OCI-LY7 (cell line): ENCODE measurements around the gene ARID5B. TPM values are rescaled to one million over a fixed set of nuclear protein-coding genes. Genes with fewer than 3 reads are reported as not detected.

Experiments used
- BruUV-seq: library from RNA; stranded (reverse); fragments of 400-500 nt; replicated peaks from 2 replicates; lab custom pipeline; 2021; lab: Mats Ljungman, UMichigan
- CTCF ChIA-PET: fragments of 300-600 bp; sonication (Branson Sonifier 250); formaldehyde crosslinking; loops from one replicate; lab custom pipeline; 2022; ENCODE audit warnings: antibody characterized with exemption; ENCODE audit not compliant: unreplicated experiment; lab: Charles Lee
- POLR2A ChIA-PET: fragments of 300-600 bp; sonication (Branson Sonifier 250); formaldehyde crosslinking; loops from one replicate; lab custom pipeline; 2022; ENCODE audit warnings: antibody characterized with exemption; lab: Charles Lee
- DNase-seq: peaks from one replicate; pipeline ENCODE4 v3.0.0-alpha.2; 2015; ENCODE audit warnings: low spot score
- H2AFZ ChIP-seq: fragments of 200-600 bp; sonication (generic), shearing (Covaris generic); 2 replicates; pipeline ENCODE4 v1.6.1; 2014; ENCODE audit warnings: mild to moderate bottlenecking, antibody characterized with exemption, low read length, moderate library complexity
- H3K27ac ChIP-seq: fragments of 200-600 bp; sonication (generic); 2 replicates; pipeline ENCODE4 v1.5.1; 2014; ENCODE audit warnings: mixed run types, low read depth, mild to moderate bottlenecking, moderate library complexity, low read length, inconsistent platforms; ENCODE audit not compliant: poor library complexity, severe bottlenecking
- H3K36me3 ChIP-seq: fragments of 200-600 bp; sonication (generic); 2 replicates; pipeline ENCODE4 v1.6.1; 2014; ENCODE audit warnings: mild to moderate bottlenecking, antibody characterized with exemption, low read length, moderate library complexity, mixed read lengths; ENCODE audit not compliant: insufficient read depth
- H3K4me1 ChIP-seq: fragments of 200-600 bp; sonication (generic); 2 replicates; pipeline ENCODE4 v1.5.1; 2014; ENCODE audit warnings: mild to moderate bottlenecking, low read length; ENCODE audit not compliant: insufficient read depth, poor library complexity, severe bottlenecking
- H3K4me2 ChIP-seq: fragments of 200-600 bp; sonication (generic); 2 replicates; pipeline ENCODE4 v1.6.1; 2014; ENCODE audit warnings: mild to moderate bottlenecking, low read length
- H3K4me3 ChIP-seq: fragments of 200-600 bp; sonication (generic); 2 replicates; pipeline ENCODE4 v1.5.1; 2014; ENCODE audit warnings: mild to moderate bottlenecking, low read depth, low read length; ENCODE audit not compliant: poor library complexity, severe bottlenecking
- H3K79me2 ChIP-seq: fragments of 200-600 bp; sonication (generic); 2 replicates; pipeline ENCODE4 v1.6.1; 2016; ENCODE audit warnings: low read depth, mild to moderate bottlenecking, low read length, moderate library complexity, mixed read lengths; ENCODE audit not compliant: insufficient read depth
- H3K9me2 ChIP-seq: fragments of 200-600 bp; sonication (generic); 2 replicates; pipeline ENCODE4 v1.6.1; 2016; ENCODE audit warnings: mild to moderate bottlenecking, low read length, mixed read lengths; ENCODE audit not compliant: insufficient read depth
- H3K9me3 ChIP-seq: fragments of 200-600 bp; sonication (generic); 2 replicates; pipeline ENCODE4 v1.6.1; 2014; ENCODE audit warnings: mild to moderate bottlenecking, mixed run types, low read length, mixed read lengths
- H4K20me1 ChIP-seq: fragments of 200-600 bp; sonication (generic); 2 replicates; pipeline ENCODE4 v1.6.1; 2014; ENCODE audit warnings: mild to moderate bottlenecking, antibody characterized with exemption, low read length, moderate library complexity, mixed read lengths; ENCODE audit not compliant: insufficient read depth
- EZH2phosphoT487 ChIP-seq: fragments of 200-600 bp; sonication (generic); IDR thresholded peaks from 2 replicates; pipeline ENCODE4 v1.6.1; 2018; ENCODE audit warnings: low read depth, borderline replicate concordance, mild to moderate bottlenecking, mixed run types, antibody characterized with exemption, low read length, moderate library complexity, mixed read lengths
- intact Hi-C: fragments of 100-400 bp; cut with micrococcal nuclease; formaldehyde crosslinking; loops from one replicate; pipeline ENCODE4 v1.10.0; 2022; ENCODE audit not compliant: unreplicated experiment
- total RNA-seq, 2 experiments: library from RNA; depleted of rRNA in 1 of 2; stranded (reverse); fragments of >200 nt in 1 of 2; shearing (Covaris generic) in 1 of 2; gene quantifications; 2 replicates each; pipeline ENCODE4 v1.2.3, GENCODE V29; 2014 to 2022
- TF ChIP-seq, protein P1 (sequence below): fragments of 200-600 bp; sonication (generic); conservative IDR thresholded peaks from 2 replicates; pipeline ENCODE4 v1.5.1; 2014; ENCODE audit warnings: mild to moderate bottlenecking, antibody characterized with exemption, low read length, moderate library complexity, mixed read lengths

Gene ARID5B
- total RNA-seq, 2 experiments from 2014 or later = 38.0 to 56.7 TPM

- no peak for DNase-seq
- Histone ChIP-seq H2AFZ (no peak overlapping the region), H4K20me1 (no peaks in the 10 kb centered on the region), H3K79me2 (no peaks in the 10 kb centered on the region), H3K9me2 (no peaks in the 10 kb centered on the region), H3K4me1 (no peaks in the 10 kb centered on the region), H3K4me2 (no peak overlapping the region), H3K27ac (no peak overlapping the region), H3K9me3 (peaks cover 9% of the 10 kb centered on the region; the same call in 1 of the 2 replicates), H3K4me3 (no peak overlapping the region), H3K36me3 (no peaks in the 10 kb centered on the region)
- no peak for TF ChIP-seq EZH2phosphoT487
- TF ChIP-seq, protein P1, sequence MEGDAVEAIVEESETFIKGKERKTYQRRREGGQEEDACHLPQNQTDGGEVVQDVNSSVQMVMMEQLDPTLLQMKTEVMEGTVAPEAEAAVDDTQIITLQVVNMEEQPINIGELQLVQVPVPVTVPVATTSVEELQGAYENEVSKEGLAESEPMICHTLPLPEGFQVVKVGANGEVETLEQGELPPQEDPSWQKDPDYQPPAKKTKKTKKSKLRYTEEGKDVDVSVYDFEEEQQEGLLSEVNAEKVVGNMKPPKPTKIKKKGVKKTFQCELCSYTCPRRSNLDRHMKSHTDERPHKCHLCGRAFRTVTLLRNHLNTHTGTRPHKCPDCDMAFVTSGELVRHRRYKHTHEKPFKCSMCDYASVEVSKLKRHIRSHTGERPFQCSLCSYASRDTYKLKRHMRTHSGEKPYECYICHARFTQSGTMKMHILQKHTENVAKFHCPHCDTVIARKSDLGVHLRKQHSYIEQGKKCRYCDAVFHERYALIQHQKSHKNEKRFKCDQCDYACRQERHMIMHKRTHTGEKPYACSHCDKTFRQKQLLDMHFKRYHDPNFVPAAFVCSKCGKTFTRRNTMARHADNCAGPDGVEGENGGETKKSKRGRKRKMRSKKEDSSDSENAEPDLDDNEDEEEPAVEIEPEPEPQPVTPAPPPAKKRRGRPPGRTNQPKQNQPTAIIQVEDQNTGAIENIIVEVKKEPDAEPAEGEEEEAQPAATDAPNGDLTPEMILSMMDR = no peak
- BruUV-seq = no TSS peak
- intact Hi-C loops = no loop called here
- POLR2A ChIA-PET = no interaction called here
- CTCF ChIA-PET = no interaction called here
Measured at GRCh38 chr10:62131724-62132123, 230.2 kb downstream of the ARID5B start.

DNA sequence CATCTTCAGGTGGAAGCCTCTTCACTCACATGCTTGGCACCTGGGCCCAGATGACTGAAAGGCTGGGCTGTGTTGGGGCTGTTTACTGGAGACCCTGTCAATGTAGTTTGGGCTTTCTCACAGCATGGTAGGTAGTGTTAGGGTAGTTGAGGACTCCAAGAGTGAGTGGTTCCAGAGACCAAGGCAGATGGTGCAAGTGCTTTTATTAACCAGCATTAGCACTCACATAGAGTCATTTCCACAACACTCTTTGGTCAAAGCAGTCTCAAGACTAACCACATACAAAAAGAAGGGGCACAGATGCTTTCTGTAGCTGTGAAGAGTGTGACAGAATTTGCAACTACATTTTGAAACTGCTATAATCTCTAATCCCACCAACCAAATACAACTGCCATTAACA, 232.1 kb downstream of the ARID5B start:
- Histone ChIP-seq H3K79me2 (no peaks in the 10 kb centered on the region), H3K9me3 (peaks cover 17% of the 10 kb centered on the region; the same call in 1 of the 2 replicates), H3K9me2 (no peaks in the 10 kb centered on the region), H4K20me1 (no peaks in the 10 kb centered on the region), H2AFZ (no peak overlapping the region), H3K4me2 (no peak overlapping the region), H3K4me1 (no peaks in the 10 kb centered on the region), H3K36me3 (no peaks in the 10 kb centered on the region), H3K27ac (no peak overlapping the region), H3K4me3 (no peak overlapping the region)
- intact Hi-C loops = no loop called here
- POLR2A ChIA-PET = no interaction called here
- DNase-seq = no peak
- CTCF ChIA-PET = no interaction called here
- TF ChIP-seq EZH2phosphoT487 = no peak
- TF ChIP-seq, protein P1 = no peak
- no TSS peak for BruUV-seq

- peaks cover 8% of the 10 kb centered on the region; the same call in 1 of the 2 replicates for H3K9me3 ChIP-seq
- H3K36me3 ChIP-seq = no peaks in the 10 kb centered on the region
- no peak for DNase-seq
- no peaks in the 10 kb centered on the region for H4K20me1 ChIP-seq
- H3K4me1 ChIP-seq = no peaks in the 10 kb centered on the region
- H3K4me3 ChIP-seq = no peak overlapping the region
- H3K27ac ChIP-seq = no peak overlapping the region
- TF ChIP-seq, protein P1 = no peak
- TF ChIP-seq EZH2phosphoT487 = no peak
- no peaks in the 10 kb centered on the region for H3K9me2 ChIP-seq
- ChIA-PET CTCF (no interaction called here), POLR2A (interaction anchor here (0.7 kb wide), 2 partner anchors 62 to 238 kb away, joined by 3 read pairs; no protein-coding TSS in a partner anchor)
- BruUV-seq = no TSS peak
- H3K4me2 ChIP-seq = no peak overlapping the region
- no peak overlapping the region for H2AFZ ChIP-seq
- intact Hi-C loops = no loop called here
- no peaks in the 10 kb centered on the region for H3K79me2 ChIP-seq
Measured at GRCh38 chr10:62136931-62137330, 235.4 kb downstream of the ARID5B start.
